Activated CD4-positive, alpha-beta T cell treated with anti-CD3 and anti-CD28 coated beads for 48 hours (primary cell): ENCODE measurements around the gene TMEM183A.

Source experiments
- DNase-seq: peaks from one replicate; pipeline ENCODE4 v3.0.0-alpha.2; 2020

TMEM183A gene

GRCh38 chr1:203033287-203033686 is 26.1 kb downstream of the TMEM183A start:
- DNase-seq: no peak

- no peak for DNase-seq
Observed at GRCh38 chr1:203033917-203034316, 26.7 kb downstream of the TMEM183A start.

GRCh38 chr1:203034422-203035110 is 27.4 kb downstream of the TMEM183A start:
- no peak for DNase-seq

GRCh38 chr1:203035111-203036000 is 28.2 kb downstream of the TMEM183A start:
- DNase-seq: no peak

GRCh38 chr1:203036135-203036534 is 29.0 kb downstream of the TMEM183A start:
- no peak for DNase-seq

- DNase-seq: no peak
Observed at GRCh38 chr1:203036537-203036936, 29.4 kb downstream of the TMEM183A start.

- no peak for DNase-seq
Observed at GRCh38 chr1:203037509-203038190, 30.5 kb downstream of the TMEM183A start.

GRCh38 chr1:203038217-203038741 is 31.1 kb downstream of the TMEM183A start:
- no peak for DNase-seq

GRCh38 chr1:203038891-203039608 is 31.9 kb downstream of the TMEM183A start:
- peak; percentile 77 for DNase-seq

- DNase-seq: peak; percentile 29
Observed at GRCh38 chr1:203039609-203040512, 32.7 kb downstream of the TMEM183A start.

- DNase-seq: no peak
Observed at GRCh38 chr1:203040513-203041275, 33.5 kb downstream of the TMEM183A start.

- no peak for DNase-seq
Observed at GRCh38 chr1:203041351-203041932, 34.3 kb downstream of the TMEM183A start.

- no peak for DNase-seq
Observed at GRCh38 chr1:203043830-203044545, 36.8 kb downstream of the TMEM183A start.

- DNase-seq: no peak
Observed at GRCh38 chr1:203044546-203045250, 37.5 kb downstream of the TMEM183A start.

GRCh38 chr1:203045336-203045735 is 38.2 kb downstream of the TMEM183A start:
- no peak for DNase-seq

- DNase-seq: no peak
Observed at GRCh38 chr1:203045821-203046594, 38.8 kb downstream of the TMEM183A start.

- DNase-seq: no peak
Observed at GRCh38 chr1:203046984-203047630, 39.9 kb downstream of the TMEM183A start.

GRCh38 chr1:203048086-203048485 is 40.9 kb downstream of the TMEM183A start:
- no peak for DNase-seq
